ENCODE measurements around the gene PRDX5. TPM values are rescaled to one million over a fixed set of nuclear protein-coding genes. Genes with fewer than 3 reads are reported as not detected.

PRDX5 gene
- total RNA-seq, 4 donors from 2014 or later, result 97.1 to 156 (median 113) TPM

DNA sequence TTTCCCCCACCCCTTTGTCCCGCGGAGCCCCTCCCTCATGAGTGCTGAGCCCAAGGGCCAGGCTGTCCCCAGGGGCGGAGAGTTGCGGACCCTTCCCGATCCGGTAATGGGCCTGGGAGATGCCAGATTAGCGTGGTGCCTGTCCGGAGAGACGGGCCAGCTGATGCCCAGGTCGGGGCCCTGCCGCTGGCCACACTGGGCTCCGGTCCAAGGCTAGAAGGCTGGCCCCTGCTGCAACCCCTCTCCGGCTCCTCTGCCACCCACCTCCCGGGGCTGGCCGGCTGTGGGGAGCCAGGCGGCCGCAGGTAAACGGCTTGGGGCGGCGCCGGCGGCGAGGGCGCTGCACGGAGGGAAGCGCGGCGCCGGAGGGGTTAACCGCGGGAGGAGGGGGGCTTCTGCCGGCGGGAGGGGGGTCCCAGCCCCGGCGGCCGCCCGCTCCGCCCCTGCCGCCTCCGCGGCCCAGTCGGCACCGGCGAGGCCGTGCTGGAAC lies 26.6 kb upstream of the PRDX5 start, which contains the start of gene KCNK4:
KCNK4 (plus strand) TSS at position 41 of the 490 bp plus-strand sequence. CDS start 1,717 bp downstream, outside the sequence.
- DNase-seq, result no peak
- H3K4me1 ChIP-seq, result peaks cover 0 to 17% of the 10 kb centered on the region in 2 donors
- H3K36me3 ChIP-seq, result no peaks in the 10 kb centered on the region
- H3K9me3 ChIP-seq, result no peaks in the 10 kb centered on the region
- no peak within 1 kb of the TSS for H3K4me3 ChIP-seq
- TF ChIP-seq, protein P1, sequence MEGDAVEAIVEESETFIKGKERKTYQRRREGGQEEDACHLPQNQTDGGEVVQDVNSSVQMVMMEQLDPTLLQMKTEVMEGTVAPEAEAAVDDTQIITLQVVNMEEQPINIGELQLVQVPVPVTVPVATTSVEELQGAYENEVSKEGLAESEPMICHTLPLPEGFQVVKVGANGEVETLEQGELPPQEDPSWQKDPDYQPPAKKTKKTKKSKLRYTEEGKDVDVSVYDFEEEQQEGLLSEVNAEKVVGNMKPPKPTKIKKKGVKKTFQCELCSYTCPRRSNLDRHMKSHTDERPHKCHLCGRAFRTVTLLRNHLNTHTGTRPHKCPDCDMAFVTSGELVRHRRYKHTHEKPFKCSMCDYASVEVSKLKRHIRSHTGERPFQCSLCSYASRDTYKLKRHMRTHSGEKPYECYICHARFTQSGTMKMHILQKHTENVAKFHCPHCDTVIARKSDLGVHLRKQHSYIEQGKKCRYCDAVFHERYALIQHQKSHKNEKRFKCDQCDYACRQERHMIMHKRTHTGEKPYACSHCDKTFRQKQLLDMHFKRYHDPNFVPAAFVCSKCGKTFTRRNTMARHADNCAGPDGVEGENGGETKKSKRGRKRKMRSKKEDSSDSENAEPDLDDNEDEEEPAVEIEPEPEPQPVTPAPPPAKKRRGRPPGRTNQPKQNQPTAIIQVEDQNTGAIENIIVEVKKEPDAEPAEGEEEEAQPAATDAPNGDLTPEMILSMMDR (IDR thresholded peaks at IDR 0.05), result no peak
- no peak for TF ChIP-seq POLR2A (IDR thresholded peaks at IDR 0.05)
- intact Hi-C loops (cut with DNase I; ENCODE audit: low total_unique reads), result no loop called here
- H3K27ac ChIP-seq, result no peak within 1 kb of the TSS
- H3K27me3 ChIP-seq, result peaks cover 5 to 11% of the 10 kb centered on the region in 2 donors

GRCh38 chr11:64291752-64292459 lies 26.0 kb upstream of the PRDX5 start:
- H3K9me3 ChIP-seq, result no peaks in the 10 kb centered on the region
- H3K4me1 ChIP-seq, result peaks cover 0 to 14% of the 10 kb centered on the region in 2 donors
- H3K36me3 ChIP-seq, result no peaks in the 10 kb centered on the region
- H3K27ac ChIP-seq, result no peak overlapping the region
- TF ChIP-seq, protein P1 (IDR thresholded peaks at IDR 0.05), result no peak
- TF ChIP-seq POLR2A (IDR thresholded peaks at IDR 0.05), result no peak
- H3K4me3 ChIP-seq, result no peak overlapping the region
- intact Hi-C loops (cut with DNase I; ENCODE audit: low total_unique reads), result no loop called here
- H3K27me3 ChIP-seq, result peaks cover 5 to 14% of the 10 kb centered on the region in 2 donors
- no peak for DNase-seq

- intact Hi-C loops (cut with DNase I; ENCODE audit: low total_unique reads), result no loop called here
- H3K36me3 ChIP-seq, result no peaks in the 10 kb centered on the region
- DNase-seq, result no peak
- peaks cover 5 to 21% of the 10 kb centered on the region in 2 donors for H3K27me3 ChIP-seq
- H3K27ac ChIP-seq, result no peak overlapping the region
- no peak overlapping the region for H3K4me3 ChIP-seq
- TF ChIP-seq POLR2A (IDR thresholded peaks at IDR 0.05), result no peak
- TF ChIP-seq, protein P1 (IDR thresholded peaks at IDR 0.05), result no peak
- no peaks in the 10 kb centered on the region for H3K9me3 ChIP-seq
- H3K4me1 ChIP-seq, result peaks cover 0 to 14% of the 10 kb centered on the region in 2 donors
Measured at GRCh38 chr11:64292460-64293254, 25.3 kb upstream of the PRDX5 start.

DNA sequence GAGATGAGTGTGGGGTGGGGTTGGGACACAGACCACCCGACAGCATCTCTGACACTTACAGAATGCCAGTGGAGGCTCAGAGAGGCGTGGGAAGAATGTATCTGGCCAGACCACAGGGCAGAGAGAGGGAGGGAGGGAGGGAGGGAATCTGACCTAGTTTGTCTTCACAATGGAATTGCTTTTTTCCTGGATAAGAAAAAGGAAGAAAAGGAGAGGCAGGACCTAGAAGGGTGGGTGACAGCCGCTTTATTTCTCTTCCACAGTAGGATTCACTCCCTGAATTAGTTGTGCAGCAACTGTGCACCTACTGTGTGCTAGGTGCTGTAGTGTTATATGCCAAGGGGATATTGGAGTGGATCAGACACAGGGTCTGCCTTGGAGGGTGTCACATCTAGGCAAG lies 23.1 kb upstream of the PRDX5 start:
- peaks cover 10 to 27% of the 10 kb centered on the region in 2 donors for H3K27me3 ChIP-seq
- no peaks in the 10 kb centered on the region for H3K36me3 ChIP-seq
- no peaks in the 10 kb centered on the region for H3K9me3 ChIP-seq
- H3K27ac ChIP-seq, result no peak overlapping the region
- no peak for DNase-seq
- intact Hi-C loops (cut with DNase I; ENCODE audit: low total_unique reads), result loop anchor here (5.0 kb wide), 1 partner anchor 87 kb away; the partner anchor contains the start of gene FERMT3
- H3K4me3 ChIP-seq, result no peak overlapping the region
- H3K4me1 ChIP-seq, result peaks cover 0 to 23% of the 10 kb centered on the region in 2 donors
- TF ChIP-seq, protein P1 (IDR thresholded peaks at IDR 0.05), result no peak
- TF ChIP-seq POLR2A (IDR thresholded peaks at IDR 0.05), result no peak

All from uterus (tissue), 4 donors.